Heart left ventricle (tissue), 16 donors: Measurements from ENCODE around the gene NDUFAF2. TPM values are rescaled to one million over a fixed set of nuclear protein-coding genes. Genes with fewer than 3 reads are reported as not detected.

ENCODE experiments used
- ATAC-seq, 4 donors: fragments of 200-7000 bp; cut with Tn5 transposase; one replicate each; pipeline ENCODE4 v1.9.1; 2020 to 2022; ENCODE audit warnings: moderate library complexity in 4 of 4, mild to moderate bottlenecking in 3 of 4, moderate number of reproducible peaks in 1 of 4
- DNase-seq, 5 donors: peaks; one replicate each; pipeline ENCODE4 v3.0.0-alpha.2; 2020
- H3K27ac ChIP-seq, 12 donors: fragments of 200-600 bp; sonication (generic) in 4 of 12; one replicate each; pipeline versions ENCODE4 v1.5.0 to v1.8.0; 2016 to 2022; ENCODE audit warnings: mild to moderate bottlenecking in 2 of 12
- H3K27me3 ChIP-seq, 9 donors: fragments of 200-600 bp; sonication (generic) in 2 of 9; one replicate each; pipeline versions ENCODE4 v1.5.1 to v1.8.0; 2016 to 2022; ENCODE audit warnings: mild to moderate bottlenecking in 3 of 9
- H3K36me3 ChIP-seq, 9 donors: fragments of 200-600 bp; sonication (generic) in 2 of 9; one replicate each; pipeline versions ENCODE4 v1.5.0 to v1.8.0; 2018 to 2022; ENCODE audit warnings: mild to moderate bottlenecking in 2 of 9
- H3K4me1 ChIP-seq, 12 donors: fragments of 200-600 bp; sonication (generic) in 4 of 12; one replicate each; pipeline versions ENCODE4 v1.5.0 to v1.8.0; 2016 to 2022; ENCODE audit warnings: mild to moderate bottlenecking in 3 of 12
- H3K4me3 ChIP-seq, 12 donors: fragments of 200-600 bp; sonication (generic) in 4 of 12; one replicate each; pipeline versions ENCODE4 v1.5.0 to v1.8.0; 2017 to 2022; ENCODE audit warnings: mild to moderate bottlenecking in 9 of 12, moderate library complexity in 4 of 12
- H3K9me3 ChIP-seq, 12 donors: fragments of 200-600 bp; sonication (generic) in 4 of 12; one replicate each; pipeline versions ENCODE4 v1.5.0 to v1.8.0; 2016 to 2022; ENCODE audit warnings: mild to moderate bottlenecking in 1 of 12
- POLR2A ChIP-seq, 2 donors: fragments of 450-650 bp; IDR thresholded peaks; one replicate each; pipeline ENCODE4 v1.6.1; 2017; ENCODE audit warnings: antibody characterized with exemption in 2 of 2, mild to moderate bottlenecking in 2 of 2, moderate library complexity in 2 of 2
- WGBS, 4 donors: extraction: QIAGEN DNeasy Blood & Tissue Kit in 2 of 4; methylation state at CpG; one replicate each; pipeline versions ENCODE4 v1.1.5 to v1.1.7; 2013 to 2018; 5-methylcytosine and 5-hydroxymethylcytosine counted together
- intact Hi-C, 10 donors: fragments of 100-400 bp; cut with DNase I; formaldehyde crosslinking; loops; one replicate each; pipeline versions ENCODE4 v1.11.1 to v1.14.2; 2022
- polyA plus RNA-seq, 2 donors: library from polyadenylated mRNA; stranded (reverse); fragments of 200-250 nt; gene quantifications; one replicate each; pipeline ENCODE4 v1.2.3, GENCODE V29; 2013
- total RNA-seq, 9 donors: library from RNA; depleted of rRNA in 2 of 9; stranded (reverse); fragments of >200 nt in 2 of 9; fragmentation: NEBNext Ultra II Directional in 3 of 9; extraction: Animal tissue kit (Norgen Biotek cat#: 25700) in 3 of 9; gene quantifications; one replicate each; pipeline versions ENCODE4 v1.1.0 to v1.2.4, GENCODE V29; 2016 to 2023
- TF ChIP-seq, protein P1 (sequence below), 12 donors: fragments of 200-600 bp; sonication (generic) in 4 of 12; IDR thresholded peaks; one replicate each; pipeline versions ENCODE4 v1.5.0 to v1.8.0; 2018 to 2022; ENCODE audit warnings: antibody characterized with exemption in 12 of 12, mild to moderate bottlenecking in 5 of 12
- donor health status: ischemic (EF 13 %, LVEDD 7.1; RV severe dilation, severe dysfunction).
- donor health status: healthy with polysubstance abuse.
- donor health status: DM: no; HTN: yes; CAD: no.
- donor health status: DM: no; HTN: no; CAD: no.
- donor health status: ischemic (EF 25% LVEDD 6.9; RV normal size, moderate dysfunction).
- donor health status: ischemic (EF 25% LVEDD 5.7; RV mildly dilated, moderate dysfunction).
- donor health status: healthy.
- donor health status: DM: yes; HTN: yes; CAD: no.
- donor health status: ischemic (EF 35%, LVEDD 5.7; RV mildly dilated, moderate dysfunction).
- donor health status: nonischemic (EF 11% LVEDD 7.7; RV severe dilation, severe dysfunction).
- donor health status: DM: yes; HTN: yes; CAD: no.
- donor health status: PGD.
- donor health status: ischemic (EF 29% LVEDD 5.4; RV normal size, mild dysfunction).
- donor health status: nonischemic (EF 23%, LVEDD 6.1; RV moderate dilation, normal function).

Gene NDUFAF2
- total and polyA plus RNA-seq, 11 donors = 22.9 to 87.7 (median 38.4) TPM

DNA sequence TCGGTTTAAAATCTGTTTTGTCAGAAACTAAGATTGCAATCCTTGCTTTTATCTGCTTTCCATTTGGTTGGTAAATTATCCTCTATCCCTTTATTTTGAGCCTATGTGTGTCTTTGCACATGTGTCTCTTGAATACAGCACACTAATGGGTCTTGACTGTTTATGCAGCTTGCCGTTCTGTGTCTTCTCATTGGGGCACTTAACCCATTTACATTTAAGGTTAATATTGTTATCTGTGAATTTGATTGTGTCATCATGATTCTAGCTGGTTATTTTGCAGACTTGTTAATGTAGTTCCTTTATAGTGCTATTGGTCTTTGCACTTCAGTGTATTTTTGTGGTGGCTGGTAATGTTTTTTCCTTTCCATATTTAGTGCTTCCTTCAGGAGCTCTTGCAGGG, 253.6 kb downstream of the NDUFAF2 start:
- H3K36me3 ChIP-seq = no peaks in the 10 kb centered on the region
- H3K27me3 ChIP-seq = peaks cover 0 to 2% (median 0%) of the 10 kb centered on the region in 9 donors
- intact Hi-C loops = no loop called here
- DNase-seq (no peak), ATAC-seq (no peak)
- no peaks in the 10 kb centered on the region for H3K4me1 ChIP-seq
- TF ChIP-seq POLR2A (IDR thresholded peaks at IDR 0.05) = no peak
- TF ChIP-seq, protein P1, sequence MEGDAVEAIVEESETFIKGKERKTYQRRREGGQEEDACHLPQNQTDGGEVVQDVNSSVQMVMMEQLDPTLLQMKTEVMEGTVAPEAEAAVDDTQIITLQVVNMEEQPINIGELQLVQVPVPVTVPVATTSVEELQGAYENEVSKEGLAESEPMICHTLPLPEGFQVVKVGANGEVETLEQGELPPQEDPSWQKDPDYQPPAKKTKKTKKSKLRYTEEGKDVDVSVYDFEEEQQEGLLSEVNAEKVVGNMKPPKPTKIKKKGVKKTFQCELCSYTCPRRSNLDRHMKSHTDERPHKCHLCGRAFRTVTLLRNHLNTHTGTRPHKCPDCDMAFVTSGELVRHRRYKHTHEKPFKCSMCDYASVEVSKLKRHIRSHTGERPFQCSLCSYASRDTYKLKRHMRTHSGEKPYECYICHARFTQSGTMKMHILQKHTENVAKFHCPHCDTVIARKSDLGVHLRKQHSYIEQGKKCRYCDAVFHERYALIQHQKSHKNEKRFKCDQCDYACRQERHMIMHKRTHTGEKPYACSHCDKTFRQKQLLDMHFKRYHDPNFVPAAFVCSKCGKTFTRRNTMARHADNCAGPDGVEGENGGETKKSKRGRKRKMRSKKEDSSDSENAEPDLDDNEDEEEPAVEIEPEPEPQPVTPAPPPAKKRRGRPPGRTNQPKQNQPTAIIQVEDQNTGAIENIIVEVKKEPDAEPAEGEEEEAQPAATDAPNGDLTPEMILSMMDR (IDR thresholded peaks at IDR 0.05) = no peak
- no peak overlapping the region for H3K4me3 ChIP-seq
- 87 to 95% (median 92%) methylated on average over 2 of the region's 2 CpGs for WGBS, 4 donors
- H3K9me3 ChIP-seq = peaks cover 0 to 16% (median 0%) of the 10 kb centered on the region in 12 donors
- H3K27ac ChIP-seq = no peak overlapping the region

DNA sequence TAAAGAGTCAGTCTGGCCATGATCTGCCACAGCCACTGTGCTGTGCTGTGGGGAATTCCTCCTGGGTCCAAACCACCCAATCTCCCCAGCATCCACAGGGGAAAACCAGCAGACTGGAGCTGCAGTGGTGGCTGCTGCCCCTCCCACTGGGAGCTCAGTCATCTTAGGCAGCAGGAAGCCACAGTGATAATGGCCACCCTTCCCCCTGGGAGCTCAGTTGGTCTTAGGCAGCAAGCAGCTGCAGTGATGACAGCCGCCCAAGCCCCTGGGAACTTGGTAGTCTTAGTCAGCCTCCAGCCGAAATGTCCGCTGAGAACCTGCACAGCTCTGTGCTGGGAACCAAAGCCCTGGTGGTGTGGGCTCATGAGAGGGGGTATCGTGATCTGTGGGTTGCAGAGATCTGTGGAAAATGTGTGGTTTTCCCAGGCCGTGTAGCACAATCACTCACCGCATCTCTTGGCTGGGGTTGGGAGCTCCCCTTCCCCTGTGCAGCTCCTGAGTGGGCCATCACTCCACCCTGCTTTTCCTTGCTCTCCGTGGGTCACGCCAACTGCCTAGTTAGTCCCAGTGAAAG, 255.7 kb downstream of the NDUFAF2 start:
- DNase-seq (no peak), ATAC-seq (no peak)
- Histone ChIP-seq H3K27me3 (peaks cover 0 to 2% (median 0%) of the 10 kb centered on the region in 9 donors), H3K4me1 (no peaks in the 10 kb centered on the region), H3K4me3 (no peak overlapping the region), H3K9me3 (peaks cover 0 to 17% (median 0%) of the 10 kb centered on the region in 12 donors), H3K27ac (no peak overlapping the region), H3K36me3 (no peaks in the 10 kb centered on the region)
- WGBS, 4 donors = 71 to 79% (median 74%) methylated on average over 5 to 8 of the region's 8 CpGs
- TF ChIP-seq, protein P1 (IDR thresholded peaks at IDR 0.05) = no peak
- no peak for TF ChIP-seq POLR2A (IDR thresholded peaks at IDR 0.05)
- intact Hi-C loops = no loop called here

DNA sequence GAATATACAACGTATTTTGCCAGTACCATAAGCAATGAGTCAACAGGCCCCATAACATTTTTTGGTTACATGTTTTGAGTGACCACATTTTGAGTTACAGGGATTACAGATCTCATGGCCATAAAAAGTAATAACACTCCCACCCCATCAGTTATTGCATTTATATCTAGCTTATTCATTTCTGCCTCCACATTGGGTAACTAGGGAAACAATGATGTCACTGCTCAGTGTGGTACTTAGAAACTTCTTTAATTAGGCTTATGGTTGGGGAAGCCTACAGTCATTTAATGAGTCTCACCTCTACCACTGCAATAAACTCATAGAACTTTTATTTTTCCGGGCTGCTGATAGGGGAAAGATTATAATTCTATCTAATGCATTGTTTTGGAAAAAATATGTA, 257.2 kb downstream of the NDUFAF2 start:
- Histone ChIP-seq H3K36me3 (no peaks in the 10 kb centered on the region), H3K27me3 (peaks cover 0 to 2% (median 0%) of the 10 kb centered on the region in 9 donors), H3K9me3 (peaks cover 0 to 20% (median 0%) of the 10 kb centered on the region in 12 donors), H3K27ac (no peak overlapping the region), H3K4me3 (no peak overlapping the region), H3K4me1 (no peaks in the 10 kb centered on the region)
- ATAC-seq = no peak
- intact Hi-C loops = no loop called here
- no peak for DNase-seq
- no peak for TF ChIP-seq POLR2A (IDR thresholded peaks at IDR 0.05)
- TF ChIP-seq, protein P1 (IDR thresholded peaks at IDR 0.05) = no peak
- WGBS, 4 donors = 88 to 98% (median 93%) methylated on average over 2 of the region's 2 CpGs

Other genes with a start within 250 kb of the NDUFAF2 start
- 1 to 10 TPM in 1 of 9 donors, under 1 TPM in 4, not detected in 4; 0.22 to 3.1 (median 0.36) TPM for gene DEPDC1B, start 245.0 kb upstream of the NDUFAF2 start, total RNA-seq
- under 1 TPM in 1 of 2 donors, not detected in 1; 0.10 TPM for gene DEPDC1B, start 245.0 kb upstream of the NDUFAF2 start, polyA plus RNA-seq
- gene ELOVL7, start 100.9 kb upstream of the NDUFAF2 start, total RNA-seq = 1 to 10 TPM in 3 of 9 donors, under 1 TPM in 6; 0.12 to 1.8 (median 0.95) TPM
- under 1 TPM; 0.30 to 0.65 TPM for gene ELOVL7, start 100.9 kb upstream of the NDUFAF2 start, polyA plus RNA-seq
- 10 to 100 TPM in 1 of 9 donors, 1 to 10 TPM in 8; 5.0 to 10.1 (median 6.1) TPM for gene ERCC8, start 135 bp upstream of the NDUFAF2 start, total RNA-seq
- 1 to 10 TPM; 3.0 to 6.4 TPM for gene ERCC8, start 135 bp upstream of the NDUFAF2 start, polyA plus RNA-seq
- gene SMIM15, start 217.3 kb downstream of the NDUFAF2 start, total RNA-seq = 10 to 100 TPM in 7 of 9 donors, 1 to 10 TPM in 2; 8.0 to 39.3 (median 22.2) TPM
- 10 to 100 TPM; 11.9 to 22.9 TPM for gene SMIM15, start 217.3 kb downstream of the NDUFAF2 start, polyA plus RNA-seq